Measurements from ENCODE around the gene DRD3.

The DRD3 gene

DNA sequence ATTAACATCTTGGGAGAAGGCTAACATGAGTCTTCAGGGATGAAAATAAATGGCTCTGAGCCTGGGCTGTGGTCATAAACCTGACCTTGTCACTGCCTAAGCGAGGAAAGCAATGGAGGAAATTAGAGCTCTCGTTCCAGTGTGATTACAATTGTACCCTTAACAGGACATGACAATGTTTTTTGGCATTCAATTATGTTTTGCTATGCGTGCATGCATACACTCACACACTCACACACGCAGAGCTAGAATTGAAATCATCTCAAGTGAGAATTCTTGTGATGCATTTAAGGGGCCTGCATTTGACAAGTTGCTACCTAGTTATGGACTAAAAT lies 34.4 kb upstream of the DRD3 start:
- DNase-seq (ENCODE audit: low read depth), result no peak
- no peak overlapping the region for H3K4me3 ChIP-seq (ENCODE audit: low read depth, low read length)
- TF ChIP-seq, protein P1, sequence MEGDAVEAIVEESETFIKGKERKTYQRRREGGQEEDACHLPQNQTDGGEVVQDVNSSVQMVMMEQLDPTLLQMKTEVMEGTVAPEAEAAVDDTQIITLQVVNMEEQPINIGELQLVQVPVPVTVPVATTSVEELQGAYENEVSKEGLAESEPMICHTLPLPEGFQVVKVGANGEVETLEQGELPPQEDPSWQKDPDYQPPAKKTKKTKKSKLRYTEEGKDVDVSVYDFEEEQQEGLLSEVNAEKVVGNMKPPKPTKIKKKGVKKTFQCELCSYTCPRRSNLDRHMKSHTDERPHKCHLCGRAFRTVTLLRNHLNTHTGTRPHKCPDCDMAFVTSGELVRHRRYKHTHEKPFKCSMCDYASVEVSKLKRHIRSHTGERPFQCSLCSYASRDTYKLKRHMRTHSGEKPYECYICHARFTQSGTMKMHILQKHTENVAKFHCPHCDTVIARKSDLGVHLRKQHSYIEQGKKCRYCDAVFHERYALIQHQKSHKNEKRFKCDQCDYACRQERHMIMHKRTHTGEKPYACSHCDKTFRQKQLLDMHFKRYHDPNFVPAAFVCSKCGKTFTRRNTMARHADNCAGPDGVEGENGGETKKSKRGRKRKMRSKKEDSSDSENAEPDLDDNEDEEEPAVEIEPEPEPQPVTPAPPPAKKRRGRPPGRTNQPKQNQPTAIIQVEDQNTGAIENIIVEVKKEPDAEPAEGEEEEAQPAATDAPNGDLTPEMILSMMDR (IDR thresholded peaks at IDR 0.05; ENCODE audit: low read depth, low read length, missing control alignments), result no peak

DNA sequence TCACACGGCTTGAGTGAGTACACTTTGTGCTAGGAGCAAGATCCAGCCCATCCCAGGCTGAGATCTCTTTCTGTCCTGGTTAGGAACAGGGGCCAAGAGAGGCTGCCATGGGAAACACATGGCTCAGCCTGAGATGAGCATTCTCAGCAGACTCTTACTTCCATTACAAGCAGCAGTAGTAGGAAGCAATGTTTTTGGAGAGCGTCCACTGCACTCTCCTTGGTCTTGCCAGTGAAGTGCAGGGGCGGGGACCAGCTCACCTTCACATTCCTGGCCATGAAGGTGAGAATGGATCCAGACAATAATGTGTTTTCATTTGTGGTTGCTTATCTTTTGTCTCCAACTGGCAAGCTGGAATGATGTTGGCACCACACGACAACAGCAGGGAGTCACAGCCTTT lies 33.8 kb upstream of the DRD3 start:
- H3K4me3 ChIP-seq (ENCODE audit: low read depth, low read length), result no peak overlapping the region
- no peak for DNase-seq (ENCODE audit: low read depth)
- TF ChIP-seq, protein P1 (IDR thresholded peaks at IDR 0.05; ENCODE audit: low read depth, low read length, missing control alignments), result no peak

DNA sequence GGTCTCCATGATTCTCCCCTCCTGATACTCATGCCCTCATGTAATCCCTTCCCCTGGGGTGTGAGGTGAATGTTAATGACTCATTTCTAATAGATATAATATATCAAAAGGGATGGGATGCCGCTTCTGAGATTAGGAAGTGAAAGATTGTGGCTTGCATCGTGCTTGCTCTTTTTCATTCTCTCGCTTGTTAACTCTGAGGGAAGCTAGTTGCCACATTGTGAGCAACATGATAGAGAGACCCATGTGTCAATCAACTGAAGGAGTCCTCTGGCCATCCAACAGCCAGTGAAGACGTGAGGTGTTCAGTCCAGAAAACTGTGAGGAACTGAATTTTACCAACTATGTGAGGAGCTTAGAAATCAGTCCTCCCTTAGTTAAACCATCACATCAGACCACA lies 28.9 kb upstream of the DRD3 start:
- DNase-seq (ENCODE audit: low read depth), result no peak
- H3K4me3 ChIP-seq (ENCODE audit: low read depth, low read length), result no peak overlapping the region
- TF ChIP-seq, protein P1 (IDR thresholded peaks at IDR 0.05; ENCODE audit: low read depth, low read length, missing control alignments), result no peak

DNA sequence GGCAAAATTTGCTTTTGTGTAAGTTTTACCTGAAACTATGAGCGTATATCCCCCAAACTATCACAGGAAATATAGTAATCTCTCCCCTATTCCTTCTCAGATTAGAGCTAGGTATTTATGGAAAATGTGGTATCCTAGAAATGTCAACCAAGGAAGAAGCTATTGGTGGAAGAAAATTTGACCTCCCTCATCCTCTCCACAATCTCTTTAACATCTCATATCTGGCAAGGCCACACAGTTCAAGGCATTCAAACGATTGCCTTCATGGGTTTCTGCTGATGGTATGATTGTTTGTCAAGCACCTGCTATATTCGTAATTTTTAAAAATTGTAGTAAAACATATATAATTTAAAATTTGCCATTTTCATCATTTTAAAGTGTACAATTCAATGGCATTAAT lies 27.5 kb upstream of the DRD3 start:
- H3K4me3 ChIP-seq (ENCODE audit: low read depth, low read length), result no peak overlapping the region
- no peak for DNase-seq (ENCODE audit: low read depth)
- TF ChIP-seq, protein P1 (IDR thresholded peaks at IDR 0.05; ENCODE audit: low read depth, low read length, missing control alignments), result no peak

DNA sequence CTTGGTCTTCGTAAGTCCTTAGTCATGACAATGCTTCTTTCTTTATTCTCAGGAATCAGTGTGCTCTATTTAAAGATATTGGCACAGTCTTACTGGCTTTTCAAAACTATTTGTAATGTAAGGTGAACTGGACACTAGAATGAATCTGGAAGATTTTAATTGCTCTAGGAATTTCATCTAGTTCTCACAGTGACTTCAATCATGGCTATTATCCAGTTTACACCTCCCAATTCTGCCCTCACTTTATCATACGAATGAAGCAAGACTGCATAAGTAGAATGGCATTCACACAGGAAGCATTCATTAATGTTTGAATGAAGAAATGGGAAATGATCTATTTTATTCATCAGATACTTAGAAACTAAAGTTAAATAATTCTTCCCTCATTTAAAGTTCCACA lies 26.7 kb upstream of the DRD3 start:
- TF ChIP-seq, protein P1 (IDR thresholded peaks at IDR 0.05; ENCODE audit: low read depth, low read length, missing control alignments), result no peak
- H3K4me3 ChIP-seq (ENCODE audit: low read depth, low read length), result no peak overlapping the region
- DNase-seq (ENCODE audit: low read depth), result no peak

DNA sequence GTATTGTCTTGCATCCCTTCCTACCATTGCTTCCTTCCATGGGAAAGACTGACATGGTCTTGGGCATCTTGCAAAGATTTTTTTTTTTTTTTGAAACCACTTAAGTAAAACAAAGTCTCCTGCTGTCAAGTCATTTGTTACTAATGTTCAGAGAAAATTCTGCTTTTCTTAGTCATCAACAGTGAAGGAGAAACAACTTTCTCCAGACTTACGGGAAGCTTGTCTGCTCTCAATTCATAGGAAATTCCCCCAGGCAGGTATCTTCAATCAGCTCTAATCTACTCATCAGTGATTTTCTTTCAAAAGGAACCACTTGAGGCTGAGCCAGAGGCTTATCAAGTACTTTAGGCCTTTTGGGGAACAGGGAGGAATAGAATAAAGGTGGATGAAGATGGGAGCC lies 15.9 kb upstream of the DRD3 start:
- no peak overlapping the region for H3K4me3 ChIP-seq (ENCODE audit: low read depth, low read length)
- TF ChIP-seq, protein P1 (IDR thresholded peaks at IDR 0.05; ENCODE audit: low read depth, low read length, missing control alignments), result no peak
- no peak for DNase-seq (ENCODE audit: low read depth)

DNA sequence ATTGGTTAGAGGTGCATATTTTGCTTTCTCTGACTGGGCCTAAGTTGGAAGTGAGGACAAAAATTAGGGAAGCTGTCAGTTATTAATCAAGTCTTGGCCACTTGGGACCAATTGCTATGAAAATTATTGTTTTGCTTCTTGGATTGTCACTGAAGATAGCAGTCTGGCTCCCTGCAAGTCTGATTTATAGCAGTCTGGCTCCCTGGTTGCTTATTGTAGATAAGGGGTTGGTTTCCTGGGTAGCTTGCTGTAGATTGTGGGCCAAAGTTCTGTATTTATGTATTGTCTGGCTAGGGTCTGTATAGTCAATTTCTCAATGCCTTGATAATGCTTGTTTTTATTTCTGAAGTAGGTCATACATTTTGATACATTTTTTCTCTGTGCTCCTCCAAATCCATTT lies 13.3 kb upstream of the DRD3 start:
- TF ChIP-seq, protein P1 (IDR thresholded peaks at IDR 0.05; ENCODE audit: low read depth, low read length, missing control alignments), result no peak
- no peak overlapping the region for H3K4me3 ChIP-seq (ENCODE audit: low read depth, low read length)
- no peak for DNase-seq (ENCODE audit: low read depth)

All from GM12864 (cell line).